Measurements from ENCODE around the gene TGFBR2.

The TGFBR2 gene

DNA sequence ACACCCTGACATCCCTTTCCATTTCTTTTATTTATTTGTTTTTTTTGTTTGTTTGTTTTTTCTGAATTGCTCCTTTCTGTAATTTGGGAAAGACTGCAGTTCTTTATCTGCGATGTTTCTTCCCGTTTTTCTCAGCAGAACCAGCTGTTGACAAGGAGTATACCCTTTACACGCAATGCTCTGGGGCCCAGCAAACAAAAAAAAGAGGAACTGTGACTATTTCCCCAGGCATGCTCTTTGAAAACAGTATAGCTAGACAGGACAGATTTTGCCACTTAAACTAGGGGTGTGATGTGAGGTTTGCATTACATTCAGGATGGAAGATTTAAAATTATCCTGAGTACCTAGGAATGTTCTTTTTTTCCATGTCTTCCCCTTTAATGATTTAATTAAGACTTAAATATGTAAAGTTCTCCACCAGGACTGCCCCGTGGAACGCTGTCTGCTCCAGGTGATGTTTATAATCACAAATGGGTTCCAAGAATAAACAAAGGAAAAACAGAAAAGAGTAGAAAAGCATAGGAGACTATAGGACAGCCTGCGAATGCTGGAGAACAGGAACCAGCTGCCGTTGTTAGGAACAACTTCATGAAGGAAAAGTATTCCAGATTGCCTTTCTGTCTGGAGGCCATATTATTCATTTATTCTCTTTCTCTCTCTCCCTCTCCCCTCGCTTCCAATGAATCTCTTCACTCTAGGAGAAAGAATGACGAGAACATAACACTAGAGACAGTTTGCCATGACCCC, 43.3 kb downstream of the TGFBR2 start:
- TF ChIP-seq EZH2phosphoT487 (IDR thresholded peaks at IDR 0.05; ENCODE audit: borderline replicate concordance) = no peak
- TF ChIP-seq, protein P1, sequence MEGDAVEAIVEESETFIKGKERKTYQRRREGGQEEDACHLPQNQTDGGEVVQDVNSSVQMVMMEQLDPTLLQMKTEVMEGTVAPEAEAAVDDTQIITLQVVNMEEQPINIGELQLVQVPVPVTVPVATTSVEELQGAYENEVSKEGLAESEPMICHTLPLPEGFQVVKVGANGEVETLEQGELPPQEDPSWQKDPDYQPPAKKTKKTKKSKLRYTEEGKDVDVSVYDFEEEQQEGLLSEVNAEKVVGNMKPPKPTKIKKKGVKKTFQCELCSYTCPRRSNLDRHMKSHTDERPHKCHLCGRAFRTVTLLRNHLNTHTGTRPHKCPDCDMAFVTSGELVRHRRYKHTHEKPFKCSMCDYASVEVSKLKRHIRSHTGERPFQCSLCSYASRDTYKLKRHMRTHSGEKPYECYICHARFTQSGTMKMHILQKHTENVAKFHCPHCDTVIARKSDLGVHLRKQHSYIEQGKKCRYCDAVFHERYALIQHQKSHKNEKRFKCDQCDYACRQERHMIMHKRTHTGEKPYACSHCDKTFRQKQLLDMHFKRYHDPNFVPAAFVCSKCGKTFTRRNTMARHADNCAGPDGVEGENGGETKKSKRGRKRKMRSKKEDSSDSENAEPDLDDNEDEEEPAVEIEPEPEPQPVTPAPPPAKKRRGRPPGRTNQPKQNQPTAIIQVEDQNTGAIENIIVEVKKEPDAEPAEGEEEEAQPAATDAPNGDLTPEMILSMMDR (conservative IDR thresholded peaks at IDR 0.05; ENCODE audit: low read length) = no peak
- Histone ChIP-seq H3K36me3 (ENCODE audit: insufficient read depth, low read length) (peaks cover 93% of the 10 kb centered on the region), H2AFZ (ENCODE audit: low read length) (no peak overlapping the region), H4K20me1 (ENCODE audit: insufficient read depth, low read length, poor library complexity, severe bottlenecking) (no peaks in the 10 kb centered on the region), H3K9me3 (ENCODE audit: insufficient read depth, low read depth, low read length) (no peaks in the 10 kb centered on the region), H3K4me1 (ENCODE audit: insufficient read depth, low read length, poor library complexity, severe bottlenecking) (peaks cover 61% of the 10 kb centered on the region), H3K4me2 (ENCODE audit: low read depth, low read length, poor library complexity, severe bottlenecking) (no peak overlapping the region), H3K4me3 (ENCODE audit: low read length, poor library complexity, severe bottlenecking) (no peak overlapping the region), H3K9me2 (replicated peaks; ENCODE audit: low read depth, low read length) (no peaks in the 10 kb centered on the region), H3K27me3 (ENCODE audit: insufficient read depth, low read length, poor library complexity, severe bottlenecking) (no peaks in the 10 kb centered on the region), H3K79me2 (ENCODE audit: insufficient read depth, low read length) (peaks cover 77% of the 10 kb centered on the region), H3F3A (ENCODE audit: low read depth) (peaks cover 9% of the 10 kb centered on the region), H3K9ac (ENCODE audit: low read depth, low read length, poor library complexity, severe bottlenecking) (no peak overlapping the region)

DNA sequence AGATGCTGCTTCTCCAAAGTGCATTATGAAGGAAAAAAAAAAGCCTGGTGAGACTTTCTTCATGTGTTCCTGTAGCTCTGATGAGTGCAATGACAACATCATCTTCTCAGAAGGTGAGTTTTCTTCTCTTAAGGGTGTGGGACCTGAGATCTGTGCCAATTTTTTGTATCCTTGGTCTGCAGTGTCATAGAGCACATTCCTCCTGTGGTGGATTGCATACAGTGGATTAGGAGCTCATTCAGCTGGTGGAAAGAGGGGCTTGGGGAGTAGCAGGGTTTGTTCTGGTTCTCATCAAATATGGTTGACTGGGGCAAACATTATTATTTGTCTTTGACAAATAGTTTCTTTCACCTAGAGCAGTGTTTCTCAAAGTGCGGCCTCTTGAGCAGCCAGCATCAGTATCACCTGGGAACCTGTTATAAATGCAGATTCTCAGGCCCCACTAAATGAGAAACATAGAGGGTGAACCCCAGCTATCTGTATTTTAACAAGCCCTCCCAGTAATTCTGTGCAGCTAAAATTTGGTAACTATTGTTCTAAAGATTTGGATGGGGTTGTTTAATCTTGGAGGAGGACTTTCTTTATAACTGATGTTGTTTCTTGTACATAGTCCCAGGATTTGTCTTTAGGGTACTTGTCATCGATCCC, 44.1 kb downstream of the TGFBR2 start:
- H3K4me3 ChIP-seq (ENCODE audit: low read length, poor library complexity, severe bottlenecking) = no peak overlapping the region
- H4K20me1 ChIP-seq (ENCODE audit: insufficient read depth, low read length, poor library complexity, severe bottlenecking) = no peaks in the 10 kb centered on the region
- H3F3A ChIP-seq (ENCODE audit: low read depth) = 0 out of 2 replicates have a peak, but pooled peaks cover 3% of the 10 kb centered on the region
- peaks cover 61% of the 10 kb centered on the region for H3K4me1 ChIP-seq (ENCODE audit: insufficient read depth, low read length, poor library complexity, severe bottlenecking)
- H3K4me2 ChIP-seq (ENCODE audit: low read depth, low read length, poor library complexity, severe bottlenecking) = no peak overlapping the region
- H2AFZ ChIP-seq (ENCODE audit: low read length) = no peak overlapping the region
- H3K9me3 ChIP-seq (ENCODE audit: insufficient read depth, low read depth, low read length) = no peaks in the 10 kb centered on the region
- peaks cover 81% of the 10 kb centered on the region for H3K79me2 ChIP-seq (ENCODE audit: insufficient read depth, low read length)
- no peaks in the 10 kb centered on the region for H3K27me3 ChIP-seq (ENCODE audit: insufficient read depth, low read length, poor library complexity, severe bottlenecking)
- peaks cover 95% of the 10 kb centered on the region for H3K36me3 ChIP-seq (ENCODE audit: insufficient read depth, low read length)
- TF ChIP-seq EZH2phosphoT487 (IDR thresholded peaks at IDR 0.05; ENCODE audit: borderline replicate concordance) = no peak
- TF ChIP-seq, protein P1 (conservative IDR thresholded peaks at IDR 0.05; ENCODE audit: low read length) = no peak
- H3K9ac ChIP-seq (ENCODE audit: low read depth, low read length, poor library complexity, severe bottlenecking) = no peak overlapping the region
- H3K9me2 ChIP-seq (replicated peaks; ENCODE audit: low read depth, low read length) = no peaks in the 10 kb centered on the region

DNA sequence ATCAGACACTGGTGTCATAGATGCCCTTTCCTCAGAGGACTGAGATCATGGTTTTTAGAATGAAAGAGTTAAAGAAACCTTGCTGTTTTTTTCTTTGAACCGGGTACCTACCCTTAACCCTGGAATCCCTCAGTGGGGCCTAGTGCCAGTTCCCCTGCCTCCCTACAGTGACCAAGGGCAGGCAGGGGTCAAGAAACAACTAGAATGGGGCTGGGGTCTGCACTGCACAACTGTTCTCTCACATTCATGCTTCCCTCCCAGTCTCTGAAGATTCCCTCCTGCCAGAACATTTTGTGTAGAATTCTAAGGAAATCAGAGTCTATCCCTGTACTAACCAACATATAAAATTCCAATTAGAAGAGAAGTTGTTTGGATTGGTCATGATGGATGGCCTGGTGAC, 47.9 kb downstream of the TGFBR2 start:
- Histone ChIP-seq H3K4me3 (ENCODE audit: low read length, poor library complexity, severe bottlenecking) (no peak overlapping the region), H3K4me2 (ENCODE audit: low read depth, low read length, poor library complexity, severe bottlenecking) (no peak overlapping the region), H3K9me3 (ENCODE audit: insufficient read depth, low read depth, low read length) (no peaks in the 10 kb centered on the region), H2AFZ (ENCODE audit: low read length) (no peak overlapping the region), H3K4me1 (ENCODE audit: insufficient read depth, low read length, poor library complexity, severe bottlenecking) (peaks cover 65% of the 10 kb centered on the region), H3K79me2 (ENCODE audit: insufficient read depth, low read length) (peaks cover 67% of the 10 kb centered on the region), H3K27me3 (ENCODE audit: insufficient read depth, low read length, poor library complexity, severe bottlenecking) (no peaks in the 10 kb centered on the region), H3K9me2 (replicated peaks; ENCODE audit: low read depth, low read length) (no peaks in the 10 kb centered on the region), H4K20me1 (ENCODE audit: insufficient read depth, low read length, poor library complexity, severe bottlenecking) (no peaks in the 10 kb centered on the region), H3K9ac (ENCODE audit: low read depth, low read length, poor library complexity, severe bottlenecking) (no peak overlapping the region), H3F3A (ENCODE audit: low read depth) (peaks cover 23% of the 10 kb centered on the region), H3K36me3 (ENCODE audit: insufficient read depth, low read length) (peaks cover 81% of the 10 kb centered on the region)
- no peak for TF ChIP-seq EZH2phosphoT487 (IDR thresholded peaks at IDR 0.05; ENCODE audit: borderline replicate concordance)
- TF ChIP-seq, protein P1 (conservative IDR thresholded peaks at IDR 0.05; ENCODE audit: low read length) = no peak
